ENCODE data around the gene TNFRSF1B. TPM values are rescaled to one million over a fixed set of nuclear protein-coding genes. Genes with fewer than 3 reads are reported as not detected.

TNFRSF1B gene
- total and polyA plus RNA-seq, 2 donors (not counting 1 experiment from before 2014, with no cell fraction given) = 24.8 to 27.5 TPM

DNA sequence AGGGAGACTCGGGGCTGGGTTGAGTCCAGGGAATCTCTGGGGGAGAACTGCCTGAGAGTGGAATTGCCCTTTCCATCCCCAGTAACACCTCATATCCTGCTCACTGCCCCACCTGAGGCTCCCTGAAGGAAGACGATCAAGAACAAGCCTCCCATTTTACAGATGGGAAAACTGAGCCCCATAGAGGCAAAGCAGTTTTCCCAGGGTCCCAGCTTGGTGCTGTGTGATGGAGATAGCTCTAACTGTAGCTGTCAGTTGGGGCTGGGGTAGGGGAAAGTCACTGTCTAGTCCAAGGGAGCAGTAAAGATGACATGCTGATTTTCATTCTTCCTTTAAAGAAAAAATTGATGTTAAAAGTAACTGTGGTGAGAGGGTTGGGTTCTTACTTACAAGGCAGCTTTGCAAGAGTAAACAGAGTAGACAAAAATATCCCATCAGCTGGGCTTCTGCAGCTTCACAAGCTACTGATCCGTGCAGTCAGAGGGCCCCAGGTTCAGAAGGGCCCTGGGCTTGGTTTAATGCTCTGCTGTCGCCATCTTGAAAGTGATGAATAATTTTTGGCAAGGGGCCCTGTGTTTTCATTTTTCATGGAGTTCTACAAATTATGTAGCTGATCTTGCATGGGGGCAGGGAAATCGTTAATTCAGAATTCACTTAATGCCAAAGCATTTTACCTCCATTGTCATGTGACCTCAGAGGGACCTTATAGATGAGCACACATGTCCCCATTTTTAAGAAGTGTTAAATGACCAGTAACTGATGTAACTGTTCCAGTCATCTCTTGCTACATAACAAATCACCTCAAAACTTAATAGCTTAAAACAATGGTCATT is 17.6 kb upstream of the TNFRSF1B start:
- no peaks in the 10 kb centered on the region for H4K20me1 ChIP-seq (ENCODE audit: control insufficient read depth, extremely low read depth, insufficient read depth, low read length)
- no peaks in the 10 kb centered on the region for H3K79me2 ChIP-seq (ENCODE audit: control insufficient read depth, insufficient read depth, low read length)
- no peak overlapping the region for H2AFZ ChIP-seq (ENCODE audit: low read length)
- H3K27me3 ChIP-seq (ENCODE audit: control insufficient read depth, insufficient read depth, low read length) = no peaks in the 10 kb centered on the region
- no peak overlapping the region for H3K4me3 ChIP-seq (replicated peaks in 1 of 4; ENCODE audit: control extremely low read depth in 1 of 4, insufficient read depth in 1 of 4, low read depth in 3 of 4, low read length in 4 of 4)
- DNase-seq (ENCODE audit: low read depth in 2 of 2) = peak in 1 of 2 donors; percentile 61
- no peak overlapping the region for H3K27ac ChIP-seq (ENCODE audit: insufficient read depth, low read length)
- no peak overlapping the region for H3K9ac ChIP-seq (ENCODE audit: insufficient read depth, low read length)
- H3K4me1 ChIP-seq (ENCODE audit: control insufficient read depth, extremely low read depth, insufficient read depth, low read length) = peaks cover 22% of the 10 kb centered on the region
- no peak overlapping the region for H3K4me2 ChIP-seq (ENCODE audit: extremely low read depth, insufficient read depth, low read length)
- TF ChIP-seq, protein P1, sequence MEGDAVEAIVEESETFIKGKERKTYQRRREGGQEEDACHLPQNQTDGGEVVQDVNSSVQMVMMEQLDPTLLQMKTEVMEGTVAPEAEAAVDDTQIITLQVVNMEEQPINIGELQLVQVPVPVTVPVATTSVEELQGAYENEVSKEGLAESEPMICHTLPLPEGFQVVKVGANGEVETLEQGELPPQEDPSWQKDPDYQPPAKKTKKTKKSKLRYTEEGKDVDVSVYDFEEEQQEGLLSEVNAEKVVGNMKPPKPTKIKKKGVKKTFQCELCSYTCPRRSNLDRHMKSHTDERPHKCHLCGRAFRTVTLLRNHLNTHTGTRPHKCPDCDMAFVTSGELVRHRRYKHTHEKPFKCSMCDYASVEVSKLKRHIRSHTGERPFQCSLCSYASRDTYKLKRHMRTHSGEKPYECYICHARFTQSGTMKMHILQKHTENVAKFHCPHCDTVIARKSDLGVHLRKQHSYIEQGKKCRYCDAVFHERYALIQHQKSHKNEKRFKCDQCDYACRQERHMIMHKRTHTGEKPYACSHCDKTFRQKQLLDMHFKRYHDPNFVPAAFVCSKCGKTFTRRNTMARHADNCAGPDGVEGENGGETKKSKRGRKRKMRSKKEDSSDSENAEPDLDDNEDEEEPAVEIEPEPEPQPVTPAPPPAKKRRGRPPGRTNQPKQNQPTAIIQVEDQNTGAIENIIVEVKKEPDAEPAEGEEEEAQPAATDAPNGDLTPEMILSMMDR (conservative IDR thresholded peaks at IDR 0.05 in 1 of 2, IDR thresholded peaks at IDR 0.05 in 1 of 2; ENCODE audit: low read depth in 1 of 2, low read length in 2 of 2) = no peak
- no peak for TF ChIP-seq EZH2 (IDR thresholded peaks at IDR 0.05; ENCODE audit: low read length, missing control alignments)
- H3K9me3 ChIP-seq (ENCODE audit: control insufficient read depth, insufficient read depth, low read depth, low read length) = no peaks in the 10 kb centered on the region
- peaks cover 2% of the 10 kb centered on the region for H3K36me3 ChIP-seq (ENCODE audit: control insufficient read depth, insufficient read depth, low read length)

DNA sequence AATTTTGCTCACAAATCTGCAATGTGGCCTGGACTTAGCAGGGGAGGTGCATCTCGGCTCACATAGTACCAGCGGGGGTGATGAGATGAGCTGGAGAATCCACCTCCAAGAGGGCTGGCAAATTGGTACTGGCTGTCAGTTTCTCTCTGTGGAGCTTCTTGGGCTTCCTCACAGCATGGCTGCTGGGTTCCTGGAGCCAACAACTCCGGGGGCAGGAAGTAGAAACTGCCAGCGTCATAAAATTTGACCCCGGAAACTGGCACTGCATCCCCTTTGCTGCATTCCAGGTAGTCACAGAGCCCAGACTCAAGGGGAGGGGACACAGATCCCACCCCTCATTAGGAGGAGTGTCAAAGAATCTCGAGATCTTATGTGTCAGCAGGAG is 17.0 kb upstream of the TNFRSF1B start:
- H3K9ac ChIP-seq (ENCODE audit: insufficient read depth, low read length) = no peak overlapping the region
- H3K27ac ChIP-seq (ENCODE audit: insufficient read depth, low read length) = no peak overlapping the region
- no peak for TF ChIP-seq EZH2 (IDR thresholded peaks at IDR 0.05; ENCODE audit: low read length, missing control alignments)
- TF ChIP-seq, protein P1 (conservative IDR thresholded peaks at IDR 0.05 in 1 of 2, IDR thresholded peaks at IDR 0.05 in 1 of 2; ENCODE audit: low read depth in 1 of 2, low read length in 2 of 2) = no peak
- no peak for DNase-seq (ENCODE audit: low read depth in 2 of 2)
- H3K27me3 ChIP-seq (ENCODE audit: control insufficient read depth, insufficient read depth, low read length) = no peaks in the 10 kb centered on the region
- H4K20me1 ChIP-seq (ENCODE audit: control insufficient read depth, extremely low read depth, insufficient read depth, low read length) = no peaks in the 10 kb centered on the region
- peaks cover 2% of the 10 kb centered on the region for H3K36me3 ChIP-seq (ENCODE audit: control insufficient read depth, insufficient read depth, low read length)
- H3K9me3 ChIP-seq (ENCODE audit: control insufficient read depth, insufficient read depth, low read depth, low read length) = no peaks in the 10 kb centered on the region
- H2AFZ ChIP-seq (ENCODE audit: low read length) = no peak overlapping the region
- H3K4me2 ChIP-seq (ENCODE audit: extremely low read depth, insufficient read depth, low read length) = no peak overlapping the region
- H3K79me2 ChIP-seq (ENCODE audit: control insufficient read depth, insufficient read depth, low read length) = no peaks in the 10 kb centered on the region
- peaks cover 21% of the 10 kb centered on the region for H3K4me1 ChIP-seq (ENCODE audit: control insufficient read depth, extremely low read depth, insufficient read depth, low read length)
- H3K4me3 ChIP-seq (replicated peaks in 1 of 4; ENCODE audit: control extremely low read depth in 1 of 4, insufficient read depth in 1 of 4, low read depth in 3 of 4, low read length in 4 of 4) = no peak overlapping the region

DNA sequence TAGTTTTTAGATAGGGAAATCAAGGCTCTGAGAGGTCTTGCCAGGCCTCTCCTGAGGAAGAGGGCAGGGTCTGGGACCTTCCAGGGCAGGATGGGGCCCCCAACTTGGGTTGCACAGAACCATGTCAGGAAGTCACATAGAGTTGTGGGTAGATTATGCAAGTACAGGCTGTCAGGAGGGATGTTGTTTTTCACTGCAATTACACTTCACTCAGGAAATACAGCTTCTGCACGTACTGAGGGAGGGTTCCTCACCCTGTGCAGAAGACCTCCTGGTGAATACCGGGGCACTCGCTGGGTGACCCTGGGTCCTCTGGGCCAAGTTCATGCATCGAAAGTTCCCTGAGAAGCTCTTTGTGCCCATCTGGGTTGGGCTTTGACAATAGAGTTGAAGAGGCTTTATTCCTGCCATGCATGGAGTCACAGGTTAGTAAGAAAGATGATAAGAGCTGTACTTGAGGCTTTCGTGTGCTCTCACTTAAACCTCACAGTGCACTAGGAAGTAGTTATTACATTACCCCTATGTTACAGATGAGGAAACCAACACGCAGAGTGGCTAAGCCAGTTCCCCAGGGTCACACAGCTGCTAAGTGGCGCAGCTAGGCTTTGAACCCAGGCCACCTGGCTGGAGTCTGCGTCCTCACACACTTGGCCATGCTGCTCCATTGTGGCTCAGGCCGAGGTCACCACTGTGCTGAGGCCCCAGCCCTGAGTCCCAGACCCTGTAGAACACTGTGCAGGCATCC is 16.2 kb upstream of the TNFRSF1B start:
- no peak overlapping the region for H3K4me3 ChIP-seq (replicated peaks in 1 of 4; ENCODE audit: control extremely low read depth in 1 of 4, insufficient read depth in 1 of 4, low read depth in 3 of 4, low read length in 4 of 4)
- H4K20me1 ChIP-seq (ENCODE audit: control insufficient read depth, extremely low read depth, insufficient read depth, low read length) = no peaks in the 10 kb centered on the region
- no peak overlapping the region for H2AFZ ChIP-seq (ENCODE audit: low read length)
- peaks cover 2% of the 10 kb centered on the region for H3K36me3 ChIP-seq (ENCODE audit: control insufficient read depth, insufficient read depth, low read length)
- peaks cover 21% of the 10 kb centered on the region for H3K4me1 ChIP-seq (ENCODE audit: control insufficient read depth, extremely low read depth, insufficient read depth, low read length)
- TF ChIP-seq EZH2 (IDR thresholded peaks at IDR 0.05; ENCODE audit: low read length, missing control alignments) = no peak
- TF ChIP-seq, protein P1 (conservative IDR thresholded peaks at IDR 0.05 in 1 of 2, IDR thresholded peaks at IDR 0.05 in 1 of 2; ENCODE audit: low read depth in 1 of 2, low read length in 2 of 2) = no peak
- no peak for DNase-seq (ENCODE audit: low read depth in 2 of 2)
- H3K4me2 ChIP-seq (ENCODE audit: extremely low read depth, insufficient read depth, low read length) = no peak overlapping the region
- H3K79me2 ChIP-seq (ENCODE audit: control insufficient read depth, insufficient read depth, low read length) = no peaks in the 10 kb centered on the region
- no peak overlapping the region for H3K9ac ChIP-seq (ENCODE audit: insufficient read depth, low read length)
- no peaks in the 10 kb centered on the region for H3K9me3 ChIP-seq (ENCODE audit: control insufficient read depth, insufficient read depth, low read depth, low read length)
- no peak overlapping the region for H3K27ac ChIP-seq (ENCODE audit: insufficient read depth, low read length)
- H3K27me3 ChIP-seq (ENCODE audit: control insufficient read depth, insufficient read depth, low read length) = no peaks in the 10 kb centered on the region

Data from fibroblast of lung (primary cell).